ENCODE data around the gene ZFAND4.
A peak's percentile ranks its signal among the peaks of the same experiment; 100 is the strongest.
"Not testable (repeated sequence)": the region's sequence is repeated elsewhere in the genome, so short reads cannot be mapped to it uniquely, and the experiment has no call there.

The ZFAND4 gene

DNA sequence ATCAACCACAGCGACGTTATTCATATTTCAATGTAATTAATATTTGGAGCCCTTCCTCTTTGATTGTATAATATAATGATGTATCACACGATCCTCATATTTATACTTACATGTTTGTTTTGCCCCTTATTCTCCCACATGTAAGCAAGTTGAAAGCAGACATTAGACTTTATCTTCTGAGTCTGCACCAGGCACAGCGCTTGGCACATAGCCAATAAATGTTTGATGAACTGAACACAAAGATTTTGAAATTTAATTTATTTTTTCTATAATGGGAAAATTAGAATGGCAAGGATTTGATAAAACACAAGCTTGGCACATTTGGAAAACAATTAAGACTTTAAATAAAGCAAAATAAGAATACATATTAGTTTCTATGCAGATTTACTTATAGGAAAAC is 31.6 kb downstream of the ZFAND4 start:
- no peak for DNase-seq (ENCODE audit: low read depth)

DNA sequence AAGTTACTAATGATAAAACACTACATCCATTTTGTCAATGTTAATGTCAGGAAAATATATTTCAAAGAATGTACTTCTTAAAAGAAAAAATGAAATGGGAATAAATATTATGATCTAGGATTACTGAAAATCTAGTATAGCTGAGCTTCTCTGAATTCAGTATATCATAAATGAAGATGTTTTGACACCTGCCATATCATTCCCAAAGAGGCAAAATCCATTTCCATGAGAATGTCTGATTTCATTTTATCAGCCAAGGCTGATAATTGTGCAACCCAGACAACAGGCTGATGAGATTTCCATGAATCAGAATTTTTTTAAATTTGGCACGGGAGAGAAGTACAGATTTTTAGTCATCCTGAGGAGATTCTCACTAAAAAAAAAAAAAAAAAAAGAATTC is 32.5 kb downstream of the ZFAND4 start:
- DNase-seq (ENCODE audit: low read depth) = no peak

DNA sequence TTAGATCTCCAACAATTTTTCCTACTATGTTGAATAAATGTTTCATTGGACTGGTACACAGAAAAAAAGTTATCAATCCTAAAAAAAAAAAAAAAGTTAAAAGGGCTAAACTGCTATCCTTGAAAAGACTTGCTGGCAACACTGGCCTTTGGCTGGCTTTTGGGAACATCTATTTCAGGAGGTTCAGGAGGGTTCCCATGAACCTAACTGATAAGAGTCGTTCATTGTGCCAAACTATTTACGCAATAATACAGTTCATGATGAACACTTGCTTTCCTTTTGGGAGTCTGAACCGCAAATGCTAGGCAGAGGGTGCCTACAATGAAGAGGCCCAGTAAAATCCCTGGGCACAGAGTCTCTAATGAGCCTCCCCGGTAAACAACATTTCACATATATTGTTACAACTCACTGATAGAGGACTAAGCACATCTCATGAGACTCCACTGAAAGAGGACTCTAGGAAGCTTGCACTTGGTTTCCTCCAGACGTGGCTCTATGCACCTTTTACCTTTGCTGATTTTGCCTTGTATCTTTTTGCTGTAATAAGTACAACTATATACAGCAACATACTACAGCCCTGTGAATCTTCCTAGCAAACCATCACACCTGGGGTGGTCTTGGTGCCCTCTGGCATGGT is 45.0 kb downstream of the ZFAND4 start:
- no peak for DNase-seq (ENCODE audit: low read depth)

DNA sequence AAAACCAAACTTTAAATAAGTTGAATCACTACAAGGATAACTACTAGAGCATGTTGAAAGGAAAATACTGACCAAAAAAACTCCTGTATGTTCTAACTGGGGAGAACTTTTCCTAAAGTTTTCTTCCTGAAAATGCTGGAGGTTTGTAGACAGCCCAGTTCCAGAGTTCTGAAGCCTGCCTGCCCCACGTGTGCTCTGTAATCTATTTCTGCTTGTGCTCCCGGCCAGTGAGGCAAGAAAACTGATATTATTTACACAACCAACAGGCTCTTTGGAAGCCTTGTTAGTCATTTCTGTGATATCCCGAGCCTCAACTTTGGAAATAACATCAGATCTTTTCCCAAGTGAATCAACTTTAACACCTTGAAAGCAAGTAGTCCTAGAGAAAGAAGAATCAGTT is 46.7 kb downstream of the ZFAND4 start:
- DNase-seq (ENCODE audit: low read depth) = no peak

DNA sequence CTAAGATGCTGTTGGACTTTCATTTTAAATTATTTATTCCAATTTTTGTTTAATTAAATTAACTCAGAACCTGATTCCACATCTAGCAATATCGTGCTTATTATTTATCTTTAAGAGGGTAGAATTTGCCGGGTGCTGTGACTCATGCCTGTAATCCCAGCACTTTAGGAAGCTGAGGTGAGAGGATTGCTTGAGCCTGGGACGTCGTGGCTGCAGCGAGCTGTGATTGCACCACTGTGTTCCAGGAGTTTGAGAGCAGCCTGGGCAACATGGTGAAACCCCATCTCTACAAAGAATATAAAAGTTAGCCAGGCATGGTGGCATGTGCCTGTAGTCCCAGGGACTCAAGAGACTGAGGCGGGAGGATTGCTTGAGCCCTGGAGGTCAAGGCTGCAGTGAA is 47.8 kb downstream of the ZFAND4 start:
- DNase-seq (ENCODE audit: low read depth) = no peak

DNA sequence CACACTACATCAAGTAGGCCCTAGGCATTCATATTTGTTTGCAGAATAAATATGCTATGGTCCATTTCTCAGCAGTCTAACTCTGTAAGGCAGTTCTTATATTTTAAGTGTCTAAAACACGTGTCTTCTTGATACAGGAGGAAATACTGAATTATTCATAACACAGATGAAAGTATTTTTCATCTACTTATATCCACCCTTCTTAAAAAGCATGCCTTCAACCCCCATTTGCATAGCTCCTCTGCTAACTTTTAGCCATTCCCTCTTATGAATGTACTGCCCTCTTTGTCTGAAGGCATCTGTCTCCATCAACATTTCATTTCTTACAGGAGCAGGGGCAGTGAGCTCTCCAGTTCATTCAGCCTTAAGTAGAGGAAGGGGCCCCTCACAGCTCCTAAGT is 57.7 kb downstream of the ZFAND4 start:
- DNase-seq (ENCODE audit: low read depth) = no peak

DNA sequence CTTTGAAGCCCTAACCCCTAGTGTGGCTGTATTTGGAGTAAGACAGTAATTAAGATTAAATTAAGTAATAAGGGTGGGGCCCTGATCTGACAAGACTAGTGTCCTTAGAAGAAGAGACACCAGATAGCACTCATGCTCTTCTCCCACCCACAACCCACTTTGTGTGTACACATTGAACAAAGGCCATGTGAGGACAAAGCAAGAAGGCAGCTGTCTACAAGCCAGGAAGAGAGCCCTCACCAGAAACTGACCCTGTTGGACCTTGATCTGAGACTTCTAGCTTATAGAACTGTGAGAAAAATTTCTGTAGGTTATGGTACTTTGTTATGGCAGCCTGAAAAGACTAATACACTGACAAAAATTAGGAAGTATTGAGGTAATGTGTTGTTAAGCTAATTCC is 59.8 kb downstream of the ZFAND4 start:
- DNase-seq (ENCODE audit: low read depth) = no peak

DNA sequence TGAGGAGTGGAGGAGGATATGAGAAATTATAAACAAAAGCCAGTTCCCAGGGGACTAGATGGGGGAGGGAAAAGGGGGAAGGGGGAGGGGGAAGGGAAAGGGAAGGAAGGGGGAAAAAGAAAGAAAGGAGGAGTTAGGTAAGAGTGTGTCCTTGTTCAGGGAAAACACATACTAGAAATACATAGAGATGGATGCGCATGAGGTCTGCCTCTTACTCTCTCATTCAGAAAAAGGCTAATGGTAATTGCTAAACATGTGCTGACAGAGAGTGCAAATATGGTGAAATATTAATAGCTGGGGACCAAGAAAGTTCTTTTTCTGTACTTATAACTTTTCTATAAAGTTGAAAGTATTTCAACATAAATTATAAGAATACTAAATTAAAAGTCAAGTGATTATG is 64.5 kb downstream of the ZFAND4 start:
- no peak for DNase-seq (ENCODE audit: low read depth)

DNA sequence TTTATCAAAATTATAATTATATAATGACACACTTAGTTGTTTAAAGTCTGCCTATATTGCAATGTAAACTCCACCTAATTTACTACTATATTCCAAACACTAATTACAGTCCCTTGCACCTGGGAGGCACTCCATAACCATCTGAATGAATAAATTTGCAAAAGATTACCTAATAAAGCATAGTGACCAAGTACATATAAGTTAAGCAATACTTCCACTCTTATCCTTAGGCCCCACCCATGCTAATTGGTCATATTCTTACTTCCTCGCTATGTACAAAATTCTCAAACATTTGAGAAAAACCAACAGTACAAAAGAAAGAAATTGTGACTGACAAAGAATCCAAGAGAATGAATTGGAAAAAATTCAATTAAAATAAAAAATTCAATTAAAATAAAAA is 65.3 kb downstream of the ZFAND4 start:
- DNase-seq (ENCODE audit: low read depth) = no peak

DNA sequence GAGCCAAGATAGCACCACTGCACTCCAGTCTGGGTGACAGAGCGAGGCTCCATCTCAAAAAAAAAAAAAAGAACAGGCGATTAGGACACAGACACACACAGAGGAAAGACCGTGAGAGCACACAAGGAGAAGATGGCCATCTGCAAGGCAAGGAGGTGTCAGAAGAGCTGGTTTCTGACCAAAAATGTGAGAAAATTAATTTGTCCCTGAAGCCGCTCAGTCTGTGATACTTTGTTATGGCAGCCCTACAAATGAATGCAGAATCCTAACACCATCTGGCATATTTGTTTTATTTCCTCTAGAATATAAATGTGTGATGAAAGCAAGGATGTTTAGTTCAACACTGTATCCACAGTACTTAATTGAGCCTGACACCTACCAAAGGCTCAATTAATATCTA is 69.7 kb downstream of the ZFAND4 start:
- DNase-seq (ENCODE audit: low read depth) = no peak

DNA sequence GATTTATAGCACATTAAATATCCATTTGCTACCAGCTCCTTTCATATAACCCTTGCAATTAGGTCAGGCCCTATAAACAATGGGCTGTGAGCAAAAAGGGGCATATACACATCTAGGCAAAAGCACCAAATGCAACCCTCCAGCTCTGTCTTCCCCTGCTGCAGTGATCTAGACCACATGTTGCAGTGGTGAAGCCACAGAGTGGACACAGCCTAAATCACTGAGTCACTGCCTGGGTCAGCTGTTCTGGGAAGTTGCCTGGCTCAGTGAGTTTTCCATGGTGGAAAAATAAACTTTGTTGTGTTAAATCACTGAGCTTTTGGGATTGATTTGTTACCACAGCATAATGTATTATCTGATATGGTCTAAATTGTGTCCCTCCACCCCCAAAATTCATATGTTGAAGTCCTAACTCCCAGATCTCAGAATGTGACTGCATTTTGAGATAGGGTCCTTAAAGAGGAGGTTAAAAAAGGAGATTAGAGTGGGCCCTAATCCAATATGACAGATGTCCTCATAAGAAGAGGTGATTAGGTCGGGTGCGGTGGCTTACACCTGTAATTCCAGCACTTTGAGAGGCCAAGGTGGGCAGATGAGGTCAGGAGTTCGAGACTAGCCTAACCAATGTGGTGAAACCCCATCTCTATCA is 70.4 kb downstream of the ZFAND4 start:
- no peak for DNase-seq (ENCODE audit: low read depth)

DNA sequence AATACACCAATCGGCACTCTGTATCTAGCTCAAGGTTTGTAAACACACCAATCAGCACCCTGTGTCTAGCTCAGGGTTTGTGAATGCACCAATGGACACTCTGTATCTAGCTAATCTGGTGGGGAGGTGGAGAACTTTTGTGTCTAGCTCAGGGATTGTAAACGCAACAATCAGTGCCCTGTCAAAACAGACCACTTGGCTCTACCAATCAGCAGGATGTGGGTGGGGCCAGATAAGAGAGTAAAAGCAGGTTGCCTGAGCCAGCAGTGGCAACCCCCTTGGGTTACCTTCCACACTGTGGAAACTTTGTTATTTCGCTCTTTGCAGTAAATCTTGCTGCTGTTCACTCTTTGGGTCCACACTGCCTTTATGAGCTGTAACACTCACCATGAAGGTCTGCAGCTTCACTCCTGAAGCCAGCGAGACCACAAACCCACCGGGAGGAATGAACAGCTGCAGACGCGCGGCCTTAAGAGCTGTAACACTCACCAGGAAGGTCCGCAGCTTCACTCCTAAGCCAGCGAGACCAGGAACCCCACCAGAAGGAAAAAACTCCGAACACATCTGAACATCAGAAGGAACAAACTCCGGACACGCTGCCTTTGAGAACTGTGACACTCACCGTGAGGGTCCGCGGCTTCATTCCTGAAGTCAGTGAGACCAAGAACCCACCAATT is 71.2 kb downstream of the ZFAND4 start:
- not testable (repeated sequence) for DNase-seq (ENCODE audit: low read depth)

DNA sequence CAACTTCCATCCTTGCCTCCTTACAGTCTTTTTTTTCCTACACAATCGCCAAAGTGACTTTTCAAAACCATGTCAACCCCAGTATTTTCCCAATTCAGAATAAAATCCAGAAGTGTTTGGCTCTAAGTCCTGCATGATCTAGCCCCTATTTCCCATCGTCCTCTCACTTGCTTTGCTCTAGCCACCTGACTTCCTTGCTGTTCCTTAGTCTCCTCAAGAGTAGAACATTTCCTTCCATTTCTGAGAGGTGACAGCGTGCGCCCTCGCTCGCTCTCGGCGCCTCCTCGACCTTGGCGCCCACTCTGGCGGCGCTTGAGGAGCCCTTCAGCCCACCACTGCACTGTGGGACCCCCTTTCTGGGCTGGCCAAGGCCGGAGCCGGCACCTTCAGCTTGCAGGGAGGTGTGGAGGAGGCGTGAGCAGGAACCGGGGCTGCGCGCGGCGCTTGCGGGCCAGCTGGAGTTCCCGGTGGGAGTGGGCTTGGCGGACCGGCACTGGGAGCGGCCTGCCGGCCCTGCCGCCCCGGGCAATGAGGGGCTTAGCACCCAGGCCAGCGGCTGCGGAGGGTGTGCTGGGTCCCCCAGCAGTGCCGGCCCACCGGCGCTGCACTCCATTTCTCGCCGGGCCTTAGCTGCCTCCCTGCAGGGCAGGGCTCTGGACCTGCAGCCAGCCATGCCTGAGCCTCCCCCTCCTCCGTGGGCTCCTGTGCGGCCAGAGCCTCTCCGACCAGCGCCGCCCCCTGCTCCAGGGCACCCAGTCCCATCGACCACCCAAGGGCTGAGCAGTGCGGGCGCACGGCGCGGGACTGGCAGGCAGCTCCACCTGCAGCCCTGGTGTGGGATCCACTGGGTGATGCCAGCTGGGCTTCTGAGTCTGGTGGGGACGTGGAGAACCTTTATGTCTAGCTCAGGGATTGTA is 72.0 kb downstream of the ZFAND4 start:
- DNase-seq (ENCODE audit: low read depth) = not testable (repeated sequence)

DNA sequence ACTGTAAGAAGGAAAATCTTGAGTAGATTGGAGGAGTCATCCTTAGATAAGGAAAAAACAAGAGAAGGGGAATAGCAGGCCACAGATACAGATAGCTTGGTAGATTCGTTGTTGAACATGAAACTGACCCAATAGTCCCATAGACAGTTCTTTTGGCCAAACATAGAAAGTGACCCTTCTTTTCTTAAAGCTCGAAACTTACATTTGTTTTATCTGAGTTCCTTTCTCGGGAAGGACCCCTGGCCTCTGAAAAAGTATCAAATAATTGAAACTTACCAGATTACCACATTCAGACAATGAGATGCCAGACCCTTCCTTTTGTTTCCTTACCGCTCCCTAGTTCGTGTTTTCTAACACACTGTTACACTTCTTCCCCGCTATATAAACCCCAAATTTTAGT is 72.9 kb downstream of the ZFAND4 start:
- no peak for DNase-seq (ENCODE audit: low read depth)

DNA sequence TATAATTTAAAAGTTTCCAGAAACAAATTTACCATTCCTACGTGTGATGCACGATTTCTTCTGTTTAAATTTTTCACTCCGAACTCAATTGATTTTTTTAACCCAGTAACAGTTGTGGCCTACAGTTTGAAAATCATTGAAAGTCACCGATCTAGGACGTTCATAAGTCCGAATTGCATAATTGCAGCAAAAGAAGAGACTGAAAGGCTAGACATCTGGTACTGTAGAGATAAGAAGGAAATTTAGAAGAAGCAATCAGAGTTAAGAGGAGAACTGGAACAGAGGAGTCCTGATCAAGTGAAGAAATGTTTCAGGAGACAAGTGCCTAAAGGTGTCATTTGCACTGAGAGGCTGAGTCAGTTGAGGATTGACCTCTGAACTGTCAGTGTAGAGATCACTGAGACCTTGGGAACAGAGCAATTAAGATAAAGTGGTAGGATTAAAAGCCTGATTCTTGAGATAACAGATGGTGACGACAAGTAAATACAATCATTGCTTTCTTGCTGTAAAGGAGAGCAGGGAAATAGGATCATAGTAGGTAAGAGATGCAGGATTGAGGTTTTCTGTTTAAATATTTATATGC is 73.5 kb downstream of the ZFAND4 start:
- no peak for DNase-seq (ENCODE audit: low read depth)

DNA sequence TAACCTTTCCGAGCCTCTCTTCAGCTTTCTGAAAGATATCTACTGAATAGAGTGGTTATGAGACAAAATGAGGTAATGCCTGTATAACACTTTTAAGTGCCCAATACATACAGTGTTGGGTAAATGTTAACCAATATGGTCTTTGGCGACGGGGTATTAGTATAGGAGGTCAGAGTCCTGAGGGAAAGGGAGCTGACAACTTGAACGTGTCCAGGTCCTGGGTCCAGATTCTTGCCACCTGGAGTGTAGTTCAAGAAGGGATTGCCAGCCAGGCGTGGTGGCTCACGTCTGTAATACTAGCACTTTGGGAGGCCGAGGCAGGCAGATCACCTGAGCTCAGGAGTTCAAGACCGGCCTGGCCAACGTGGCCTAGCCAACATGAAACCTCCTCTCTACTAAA is 76.0 kb downstream of the ZFAND4 start:
- DNase-seq (ENCODE audit: low read depth) = no peak

DNA sequence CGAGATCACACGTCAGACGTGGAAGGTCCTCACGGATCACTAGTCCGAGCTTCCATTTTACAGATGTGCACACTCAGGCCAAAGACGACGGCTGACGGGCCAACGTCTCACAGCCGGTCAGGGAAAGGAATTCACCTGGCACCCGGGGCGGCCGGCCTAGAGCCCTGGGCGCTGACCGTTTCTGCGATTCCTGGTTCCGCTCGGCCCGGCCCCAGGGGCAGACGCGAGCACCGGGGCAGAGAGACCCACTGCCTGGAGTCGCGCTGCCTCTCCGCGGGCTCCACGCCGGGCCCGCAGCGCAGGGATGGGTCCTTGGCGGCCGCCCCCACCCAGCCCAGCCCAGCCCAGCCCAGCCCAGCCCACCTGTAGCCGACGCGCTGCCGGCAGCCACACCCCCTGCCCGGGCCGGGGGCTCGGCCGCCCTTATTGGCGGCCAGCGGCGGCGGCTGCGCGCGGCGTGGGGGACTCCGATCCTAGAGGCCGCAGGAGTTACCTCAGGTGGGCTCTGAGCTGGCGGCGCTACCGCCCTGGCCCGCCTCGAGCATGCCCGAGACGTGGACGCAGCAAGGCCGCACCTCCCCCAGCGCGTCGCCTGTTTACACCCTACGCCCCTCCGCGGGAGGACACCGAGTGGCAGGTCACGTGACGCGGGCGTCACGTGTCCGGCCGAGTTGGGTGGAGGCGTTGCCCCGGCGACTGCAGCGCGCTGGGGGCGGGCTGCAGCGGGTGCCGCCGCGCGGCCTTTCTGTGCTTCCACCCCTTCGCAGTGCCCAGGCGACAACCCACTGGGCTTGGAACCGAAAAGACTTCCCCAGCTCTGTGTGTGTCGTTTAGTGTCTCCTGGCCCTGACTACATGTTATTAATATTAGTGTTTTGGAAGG is 78.1 kb downstream of the ZFAND4 start:
- DNase-seq (ENCODE audit: low read depth) = peak; percentile 83

DNA sequence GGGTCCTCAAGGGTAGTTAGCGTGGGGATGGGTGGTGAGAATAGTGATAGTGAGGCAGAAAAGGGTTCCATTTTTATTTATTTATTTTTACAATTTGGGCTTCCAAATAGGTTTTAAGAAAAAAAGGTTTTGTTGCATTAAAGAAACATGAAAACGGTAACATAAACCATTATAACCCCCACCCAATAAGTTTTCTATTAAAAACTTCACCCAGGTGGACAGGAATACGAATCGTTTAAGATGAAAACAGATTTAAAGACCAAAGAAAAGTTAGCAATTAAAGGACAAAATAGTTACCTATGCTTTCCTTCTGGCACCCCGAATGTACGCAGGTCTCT is 78.7 kb downstream of the ZFAND4 start:
- no peak for DNase-seq (ENCODE audit: low read depth)

DNA sequence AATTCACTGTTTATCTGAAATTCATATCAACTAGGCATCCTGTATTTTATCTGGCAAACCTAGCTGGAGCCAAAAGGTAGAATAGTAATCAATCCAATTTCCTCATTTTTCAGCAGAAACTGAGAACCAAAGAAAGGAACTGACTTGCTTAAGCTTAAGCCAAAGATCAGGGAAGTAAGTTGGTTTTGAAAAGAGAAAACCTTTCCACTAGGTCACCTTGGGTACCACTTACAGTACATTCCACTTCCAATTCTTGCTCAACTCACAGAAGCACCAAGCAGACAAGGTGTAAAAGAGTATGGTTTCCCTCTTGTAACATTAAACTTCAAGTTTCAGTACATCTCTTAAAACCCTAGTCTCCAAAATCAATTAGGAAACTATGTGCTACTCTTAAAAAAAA is 79.6 kb downstream of the ZFAND4 start:
- DNase-seq (ENCODE audit: low read depth) = no peak

DNA sequence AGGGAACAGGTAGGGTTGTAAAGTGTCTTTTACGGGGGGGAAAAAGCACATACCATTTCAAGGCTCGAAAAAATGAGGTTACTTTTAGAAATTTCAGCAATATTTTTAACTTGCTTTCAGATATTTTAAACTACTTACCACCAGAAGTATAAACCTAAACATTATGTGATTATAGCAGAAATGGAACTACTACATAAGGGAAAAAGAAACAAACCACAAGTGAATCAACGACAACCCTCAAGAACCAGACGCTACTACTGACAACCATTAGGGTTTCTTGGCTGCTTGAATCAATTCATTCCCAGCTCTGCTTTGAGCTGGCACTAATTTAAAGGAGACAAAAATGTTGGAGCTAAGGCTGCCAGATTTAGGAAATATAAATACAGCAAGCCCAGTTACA is 80.1 kb downstream of the ZFAND4 start:
- no peak for DNase-seq (ENCODE audit: low read depth)

DNA sequence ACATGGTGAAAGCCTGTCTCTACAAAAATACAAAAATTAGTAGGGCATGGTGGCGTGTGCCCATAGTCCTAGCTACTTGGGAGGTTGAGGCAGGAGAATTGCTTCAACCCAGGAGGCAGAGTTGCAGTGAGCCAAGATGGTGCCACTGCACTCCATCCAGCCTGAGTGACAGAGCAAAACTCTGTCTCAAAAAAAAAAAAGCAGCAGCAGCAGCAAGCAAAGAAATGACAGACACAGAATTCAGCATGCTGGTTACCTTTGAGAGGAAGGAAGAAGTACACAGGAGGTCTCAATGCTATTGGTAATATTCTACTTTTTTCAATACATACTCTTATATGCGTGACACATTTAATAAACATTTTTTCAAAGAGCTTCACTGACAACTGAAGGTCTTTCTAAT is 81.3 kb downstream of the ZFAND4 start:
- DNase-seq (ENCODE audit: low read depth) = no peak

All from T-helper 22 cell (primary cell).